C4-2B (cell line): ENCODE results near the gene IKZF1.

Experiments used
- ZFX ChIP-seq: fragments of 450-650 bp; IDR thresholded peaks from 2 replicates; pipeline ENCODE4 v1.6.1; 2017
- TF ChIP-seq, protein P1 (sequence below): fragments of 450-650 bp; conservative IDR thresholded peaks from 2 replicates; pipeline ENCODE4 v1.5.1; 2017; ENCODE audit warnings: mild to moderate bottlenecking

DNA sequence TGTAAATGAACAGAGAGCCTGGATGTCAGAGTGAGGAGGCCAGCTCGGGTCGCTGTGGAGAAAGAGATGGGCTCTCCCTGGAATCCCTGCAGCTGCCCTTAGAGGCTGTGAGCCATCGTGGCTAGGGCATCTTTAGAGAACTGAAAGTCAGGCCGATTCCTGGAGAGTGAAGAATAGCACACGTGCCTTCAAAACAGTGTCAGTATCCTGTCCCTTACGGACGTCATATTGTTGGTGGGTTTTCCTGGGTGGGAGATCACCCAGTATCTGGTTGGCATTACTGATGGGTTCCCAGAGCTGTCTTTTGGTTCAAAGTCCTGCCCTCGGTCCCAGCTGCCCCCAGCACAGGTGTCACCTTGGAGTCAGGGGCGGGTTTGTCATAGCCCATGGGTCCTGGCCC is 25.3 kb downstream of the IKZF1 start:
- TF ChIP-seq, protein P1, sequence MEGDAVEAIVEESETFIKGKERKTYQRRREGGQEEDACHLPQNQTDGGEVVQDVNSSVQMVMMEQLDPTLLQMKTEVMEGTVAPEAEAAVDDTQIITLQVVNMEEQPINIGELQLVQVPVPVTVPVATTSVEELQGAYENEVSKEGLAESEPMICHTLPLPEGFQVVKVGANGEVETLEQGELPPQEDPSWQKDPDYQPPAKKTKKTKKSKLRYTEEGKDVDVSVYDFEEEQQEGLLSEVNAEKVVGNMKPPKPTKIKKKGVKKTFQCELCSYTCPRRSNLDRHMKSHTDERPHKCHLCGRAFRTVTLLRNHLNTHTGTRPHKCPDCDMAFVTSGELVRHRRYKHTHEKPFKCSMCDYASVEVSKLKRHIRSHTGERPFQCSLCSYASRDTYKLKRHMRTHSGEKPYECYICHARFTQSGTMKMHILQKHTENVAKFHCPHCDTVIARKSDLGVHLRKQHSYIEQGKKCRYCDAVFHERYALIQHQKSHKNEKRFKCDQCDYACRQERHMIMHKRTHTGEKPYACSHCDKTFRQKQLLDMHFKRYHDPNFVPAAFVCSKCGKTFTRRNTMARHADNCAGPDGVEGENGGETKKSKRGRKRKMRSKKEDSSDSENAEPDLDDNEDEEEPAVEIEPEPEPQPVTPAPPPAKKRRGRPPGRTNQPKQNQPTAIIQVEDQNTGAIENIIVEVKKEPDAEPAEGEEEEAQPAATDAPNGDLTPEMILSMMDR, result no peak
- no peak for TF ChIP-seq ZFX
